AG04450 (cell line): Measurements from ENCODE around the gene MVB12A. TPM values are rescaled to one million over a fixed set of nuclear protein-coding genes. Genes with fewer than 3 reads are reported as not detected.

Experiments used
- CTCF ChIA-PET: fragments of 300-600, 350-600 bp; formaldehyde crosslinking; extraction: SDS; loops from one replicate; lab custom pipeline; 2022; ENCODE audit warnings: antibody characterized with exemption, inconsistent platforms; lab: Charles Lee
- POLR2A ChIA-PET: fragments of 350-600 bp; formaldehyde crosslinking; extraction: SDS; loops from one replicate; lab custom pipeline; 2021; ENCODE audit warnings: antibody characterized with exemption, inconsistent platforms; lab: Yijun Ruan, JAX
- DNase-seq: peaks from one replicate; pipeline ENCODE4 v3.0.0-alpha.2; 2011; ENCODE audit warnings: low read depth, low spot score
- H3K27ac ChIP-seq: one replicate; pipeline ENCODE4 v1.5.1; 2012; ENCODE audit warnings: low read depth, low read length, control low read depth
- H3K27me3 ChIP-seq: one replicate; pipeline ENCODE4 v1.6.0; 2012; ENCODE audit warnings: low read length; ENCODE audit not compliant: control insufficient read depth, insufficient read depth
- H3K4me3 ChIP-seq: 2 replicates; pipeline ENCODE4 v1.5.1; 2011; ENCODE audit warnings: mild to moderate bottlenecking, low read depth, low read length, control low read depth
- H3K9me3 ChIP-seq: 2 replicates; pipeline ENCODE4 v1.5.1; 2012; ENCODE audit warnings: low read length; ENCODE audit not compliant: control insufficient read depth, insufficient read depth
- polyA minus RNA-seq: library from RNA; depleted of rRNA, polyadenylated mRNA; stranded (reverse); fragments of >200 nt; gene quantifications from 2 replicates; pipeline ENCODE4 v1.2.3, GENCODE V29; 2011; rRNA and poly(A)+ RNA removed
- polyA plus RNA-seq: library from polyadenylated mRNA; depleted of rRNA; stranded (reverse); fragments of >200 nt; gene quantifications from 2 replicates; pipeline ENCODE4 v1.2.3, GENCODE V29; 2011; rRNA removed
- TF ChIP-seq, protein P1 (sequence below): IDR thresholded peaks from 2 replicates; pipeline ENCODE4 v1.5.1; 2011; ENCODE audit warnings: low read depth, low read length, control low read depth, inconsistent platforms

The MVB12A gene
- 22.5 and 30.1 TPM in 2 replicates for polyA plus RNA-seq
- polyA minus RNA-seq = 13.0 and 22.6 TPM in 2 replicates

DNA sequence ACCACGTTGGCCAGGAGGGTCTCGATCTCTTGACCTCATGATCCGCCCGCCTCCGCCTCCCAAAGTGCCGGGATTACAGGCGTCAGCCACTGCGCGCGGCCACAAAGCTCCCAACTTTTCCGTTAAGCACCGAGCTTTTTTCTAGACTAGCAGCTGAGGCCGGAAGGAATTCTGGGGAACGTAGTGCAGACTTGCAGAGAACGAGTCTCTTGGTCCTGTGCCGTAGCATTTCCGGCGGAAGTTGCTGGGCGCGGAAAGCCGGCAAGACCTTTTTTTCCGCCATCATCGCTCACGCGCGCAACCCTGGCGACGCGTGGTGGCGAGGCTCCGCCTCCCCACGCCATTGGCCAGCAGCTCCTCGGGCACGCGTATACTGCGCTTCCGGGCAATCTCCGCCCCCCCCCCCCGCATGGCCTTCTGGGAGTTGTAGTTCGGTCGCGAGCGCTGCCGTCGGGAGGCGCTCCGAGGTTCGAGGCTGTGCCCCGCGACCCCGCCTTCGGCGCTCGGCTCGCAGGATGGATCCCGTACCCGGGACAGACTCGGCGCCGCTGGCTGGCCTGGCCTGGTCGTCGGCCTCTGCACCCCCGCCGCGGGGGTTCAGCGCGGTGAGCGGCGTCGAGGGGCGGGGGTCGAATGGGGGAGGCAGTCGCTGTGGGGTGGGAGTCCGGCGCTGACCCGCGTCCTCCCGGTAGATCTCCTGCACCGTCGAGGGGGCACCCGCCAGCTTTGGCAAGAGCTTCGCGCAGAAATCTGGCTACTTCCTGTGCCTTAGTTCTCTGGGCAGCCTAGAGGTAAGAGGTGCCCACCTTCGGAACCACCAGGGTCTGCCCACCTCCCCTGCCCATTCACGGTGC, at the start of gene MVB12A:
MVB12A (plus strand) TSS at position 427 of the 854 bp plus-strand sequence; CDS start at position 516, 89 bp downstream.
- ChIA-PET CTCF (interaction anchor here (0.6 to 1.1 kb wide), 5 partner anchors 21 to 440 kb away, joined by 3 to 7 read pairs (median 3); partner anchors contain the start of gene RPL18A), POLR2A (interaction anchor here (0.5 to 1.2 kb wide), 11 partner anchors 9 to 1773 kb away, joined by 3 to 9 read pairs (median 4); partner anchors contain the start of genes BST2 and DDA1)
- TF ChIP-seq, protein P1, sequence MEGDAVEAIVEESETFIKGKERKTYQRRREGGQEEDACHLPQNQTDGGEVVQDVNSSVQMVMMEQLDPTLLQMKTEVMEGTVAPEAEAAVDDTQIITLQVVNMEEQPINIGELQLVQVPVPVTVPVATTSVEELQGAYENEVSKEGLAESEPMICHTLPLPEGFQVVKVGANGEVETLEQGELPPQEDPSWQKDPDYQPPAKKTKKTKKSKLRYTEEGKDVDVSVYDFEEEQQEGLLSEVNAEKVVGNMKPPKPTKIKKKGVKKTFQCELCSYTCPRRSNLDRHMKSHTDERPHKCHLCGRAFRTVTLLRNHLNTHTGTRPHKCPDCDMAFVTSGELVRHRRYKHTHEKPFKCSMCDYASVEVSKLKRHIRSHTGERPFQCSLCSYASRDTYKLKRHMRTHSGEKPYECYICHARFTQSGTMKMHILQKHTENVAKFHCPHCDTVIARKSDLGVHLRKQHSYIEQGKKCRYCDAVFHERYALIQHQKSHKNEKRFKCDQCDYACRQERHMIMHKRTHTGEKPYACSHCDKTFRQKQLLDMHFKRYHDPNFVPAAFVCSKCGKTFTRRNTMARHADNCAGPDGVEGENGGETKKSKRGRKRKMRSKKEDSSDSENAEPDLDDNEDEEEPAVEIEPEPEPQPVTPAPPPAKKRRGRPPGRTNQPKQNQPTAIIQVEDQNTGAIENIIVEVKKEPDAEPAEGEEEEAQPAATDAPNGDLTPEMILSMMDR = no peak
- Histone ChIP-seq H3K27me3 (peaks cover 2% of the 10 kb centered on the region), H3K27ac (peak within 1 kb of the TSS; percentile 78), H3K9me3 (no peaks in the 10 kb centered on the region; the same call in 1 of the 2 replicates), H3K4me3 (peak within 1 kb of the TSS; percentile 85)
- DNase-seq = peak; percentile 99

DNA sequence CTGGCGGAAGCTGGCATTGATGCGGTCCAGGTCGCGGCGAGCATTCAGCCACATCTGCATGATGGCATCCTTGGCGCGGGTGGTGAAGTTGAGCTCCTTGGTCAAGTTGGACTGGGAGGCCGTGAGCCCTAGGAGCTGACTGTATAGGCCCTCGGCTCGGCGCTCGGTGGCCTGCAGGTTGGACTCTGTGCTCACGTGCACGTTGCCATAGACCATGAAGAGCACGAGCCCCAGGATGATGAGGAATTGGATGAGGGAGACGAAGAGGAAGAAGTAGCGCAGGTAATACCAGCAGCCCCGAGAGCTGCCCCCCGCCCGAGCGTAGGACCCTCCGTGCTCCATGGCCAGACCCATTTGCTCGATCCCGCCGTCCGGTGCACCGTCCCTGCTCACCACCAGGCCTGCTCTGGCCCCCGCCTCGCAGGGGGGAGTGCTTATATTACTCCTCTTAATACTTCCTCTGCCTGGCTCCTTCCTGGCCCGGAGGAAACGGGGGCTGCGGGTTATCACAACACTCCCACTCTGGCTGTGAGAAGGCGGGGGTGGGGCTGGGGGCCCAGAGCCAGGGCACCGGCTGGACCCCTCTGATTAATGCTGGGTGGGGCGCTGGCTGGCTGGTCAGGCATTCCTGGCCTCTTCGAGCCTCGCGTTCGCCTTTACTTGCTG, 42.8 kb upstream of the MVB12A start, which contains the start of gene PLVAP:
PLVAP (minus strand) TSS at position 408 of the 666 bp plus-strand sequence; CDS start at position 354, 54 bp downstream.
- no peak for DNase-seq
- CTCF ChIA-PET = interaction anchor here (1.4 kb wide), 1 partner anchor 8 kb away, joined by 4 read pairs; no protein-coding TSS in a partner anchor

GRCh38 chr19:17378271-17378670, 41.6 kb upstream of the MVB12A start:
- H3K27me3 ChIP-seq = peaks cover 7% of the 10 kb centered on the region
- no peak overlapping the region for H3K27ac ChIP-seq
- POLR2A ChIA-PET = no interaction called here
- CTCF ChIA-PET = no interaction called here
- TF ChIP-seq, protein P1 = no peak
- no peak overlapping the region for H3K4me3 ChIP-seq
- H3K9me3 ChIP-seq = peaks cover 3% of the 10 kb centered on the region; the same call in 1 of the 2 replicates
- no peak for DNase-seq

More for the DNA sequence above, 42.8 kb upstream of the MVB12A start, which contains the start of gene PLVAP:
- Histone ChIP-seq H3K9me3 (peaks cover 3% of the 10 kb centered on the region; the same call in 1 of the 2 replicates), H3K4me3 (no peak within 1 kb of the TSS), H3K27me3 (peaks cover 7% of the 10 kb centered on the region), H3K27ac (no peak within 1 kb of the TSS)
- TF ChIP-seq, protein P1 = no peak
- POLR2A ChIA-PET = no interaction called here

GRCh38 chr19:17379221-17379631, 40.6 kb upstream of the MVB12A start:
- H3K27ac ChIP-seq = no peak overlapping the region
- peaks cover 3% of the 10 kb centered on the region; the same call in 1 of the 2 replicates for H3K9me3 ChIP-seq
- H3K4me3 ChIP-seq = no peak overlapping the region
- peaks cover 7% of the 10 kb centered on the region for H3K27me3 ChIP-seq
- CTCF ChIA-PET = interaction anchor here (0.6 kb wide), 1 partner anchor 10 kb away, joined by 3 read pairs; no protein-coding TSS in a partner anchor
- POLR2A ChIA-PET = no interaction called here
- TF ChIP-seq, protein P1 = no peak
- no peak for DNase-seq
